Left colon (tissue), 2 donors: ENCODE measurements around the gene TEX2. TPM values are rescaled to one million over a fixed set of nuclear protein-coding genes. Genes with fewer than 3 reads are reported as not detected.
A peak's percentile ranks its signal among the peaks of the same experiment; 100 is the strongest.

ENCODE experiments used
- ATAC-seq: fragments of 200-7000 bp; cut with Tn5 transposase; one replicate; pipeline ENCODE4 v1.9.1; 2020; ENCODE audit warnings: mild to moderate bottlenecking, moderate library complexity
- DNase-seq, 2 donors: peaks; one replicate each; pipeline ENCODE4 v3.0.0-alpha.2; 2020
- intact Hi-C, 2 donors: fragments of 100-400 bp; cut with DNase I in 1 of 2; cut with micrococcal nuclease in 1 of 2; formaldehyde crosslinking; loops; one replicate each; pipeline versions ENCODE4 v1.11.2 to v1.14.0; 2022; cut with DNase I, micrococcal nuclease
- total RNA-seq, 2 donors: library from RNA; stranded (reverse); fragmentation: NEBNext Ultra II Directional; extraction: Animal tissue kit (Norgen Biotek cat#: 25700); gene quantifications; one replicate each; pipeline ENCODE4 v1.2.1, GENCODE V29; 2021
- donor health status: DM: no; HTN: no; CAD: no.
- donor health status: DM: yes; HTN: yes; CAD: no.

TEX2 gene
- total RNA-seq, 2 donors from 2014 or later, result 32.9 to 36.4 TPM

DNA sequence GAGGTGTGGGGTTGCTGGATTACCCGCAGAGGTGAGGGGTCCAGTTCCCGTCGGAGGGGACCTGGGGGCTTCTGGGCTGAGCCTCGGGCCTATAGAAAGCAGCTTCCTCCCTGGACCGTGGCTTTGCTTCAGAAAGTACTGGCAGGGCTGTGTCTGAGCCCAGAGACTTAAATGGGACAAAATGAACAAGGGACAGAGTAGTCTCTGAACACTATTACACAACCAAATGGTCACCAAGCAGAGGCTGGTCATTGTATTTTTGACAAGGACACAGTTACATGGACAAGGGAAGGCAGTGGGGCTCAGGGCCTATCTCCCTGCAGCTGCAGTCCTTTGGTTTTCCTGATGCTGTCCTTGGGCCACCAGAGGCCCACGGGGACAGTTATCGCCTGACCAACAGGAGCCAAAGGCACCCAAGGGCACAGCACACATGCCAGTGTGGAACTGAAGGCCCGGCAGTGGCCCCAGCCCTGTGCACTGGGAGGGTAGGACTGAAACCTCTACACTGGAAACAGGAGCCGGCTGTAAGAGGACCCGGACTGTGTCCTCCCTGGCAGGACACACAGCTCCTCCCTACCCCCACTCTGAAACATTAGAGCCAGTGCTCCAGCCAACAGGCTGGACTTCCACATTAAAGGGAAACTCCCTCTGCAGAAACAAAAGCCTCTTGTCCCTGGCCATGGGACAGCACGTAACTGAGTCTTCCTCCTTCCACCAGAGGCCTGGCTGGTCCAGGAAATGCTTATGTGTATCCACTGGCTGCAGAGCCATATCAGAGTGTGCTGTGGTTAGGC, 107.1 kb downstream of the TEX2 start:
- intact Hi-C loops, result loop anchor here in 1 of 2 donors (10.0 kb wide), 1 partner anchor 109 kb away; the partner anchor contains the start of gene TEX2
- ATAC-seq (peak; percentile 87), DNase-seq (peak in 1 of 2 donors; percentile 55)

DNA sequence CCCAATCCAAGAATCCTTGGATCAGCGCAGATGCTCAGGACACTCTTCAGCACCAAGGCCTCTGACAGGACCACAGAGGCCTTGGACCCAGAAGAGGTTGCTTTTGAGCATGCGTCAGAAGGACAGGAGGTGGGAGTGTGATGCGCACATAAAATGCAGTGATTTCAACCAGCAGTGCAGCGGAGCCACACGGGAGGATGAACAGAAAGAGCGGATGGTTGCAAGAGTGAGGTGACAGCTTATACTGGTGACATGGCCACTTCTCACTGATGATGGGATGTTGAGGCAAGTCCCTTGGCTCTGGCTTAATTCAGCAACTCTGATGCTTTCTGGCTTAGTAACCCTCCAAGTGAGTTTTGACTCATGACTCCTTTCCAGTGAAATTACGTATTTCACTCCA, 107.9 kb downstream of the TEX2 start:
- DNase-seq, result no peak
- ATAC-seq, result no peak
- intact Hi-C loops, result loop anchor here in 1 of 2 donors (10.0 kb wide), 1 partner anchor 110 kb away; the partner anchor contains the start of gene TEX2

DNA sequence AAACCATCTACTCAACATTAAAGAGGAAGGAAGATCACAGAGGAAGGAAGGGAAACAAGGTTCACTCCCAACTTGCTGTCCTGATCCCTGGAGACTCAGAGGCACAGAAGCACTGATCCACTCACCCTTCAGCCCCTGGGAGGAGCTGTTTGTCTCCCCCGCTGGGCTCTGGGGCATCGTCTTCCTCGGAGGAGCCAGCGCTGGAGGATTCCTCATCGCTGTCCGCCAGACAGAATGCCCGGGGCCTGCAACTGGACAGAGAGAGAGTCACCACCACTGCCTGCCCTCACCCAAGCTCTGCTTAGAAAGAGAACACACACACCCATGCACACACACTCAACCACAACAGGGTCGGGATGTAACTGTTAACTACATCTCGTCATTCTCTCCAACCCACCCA, 108.3 kb downstream of the TEX2 start:
- DNase-seq (no peak), ATAC-seq (no peak)
- intact Hi-C loops, result loop anchor here in 1 of 2 donors (10.0 kb wide), 1 partner anchor 110 kb away; the partner anchor contains the start of gene TEX2

DNA sequence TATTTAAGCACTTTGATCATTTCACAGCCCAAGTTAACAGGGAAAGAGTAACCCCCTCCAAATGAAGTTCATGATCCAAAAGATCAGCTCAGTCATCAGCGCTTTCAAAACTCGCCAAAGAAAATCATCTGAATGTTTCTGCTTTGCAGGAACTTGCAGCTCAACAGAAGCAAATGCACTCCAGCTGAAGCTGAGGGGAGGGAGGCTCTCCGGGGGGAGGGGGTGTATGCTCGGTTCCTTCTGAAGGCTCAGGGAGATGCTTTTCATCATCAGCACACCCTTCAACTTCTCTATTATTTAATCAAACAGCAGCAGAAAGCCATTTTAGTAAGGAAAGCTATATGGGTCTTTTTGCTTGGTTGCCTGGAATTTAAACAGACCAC, 108.8 kb downstream of the TEX2 start:
- ATAC-seq, result no peak
- no peak for DNase-seq
- intact Hi-C loops, result loop anchor here in 1 of 2 donors (10.0 kb wide), 1 partner anchor 110 kb away; the partner anchor contains the start of gene TEX2

DNA sequence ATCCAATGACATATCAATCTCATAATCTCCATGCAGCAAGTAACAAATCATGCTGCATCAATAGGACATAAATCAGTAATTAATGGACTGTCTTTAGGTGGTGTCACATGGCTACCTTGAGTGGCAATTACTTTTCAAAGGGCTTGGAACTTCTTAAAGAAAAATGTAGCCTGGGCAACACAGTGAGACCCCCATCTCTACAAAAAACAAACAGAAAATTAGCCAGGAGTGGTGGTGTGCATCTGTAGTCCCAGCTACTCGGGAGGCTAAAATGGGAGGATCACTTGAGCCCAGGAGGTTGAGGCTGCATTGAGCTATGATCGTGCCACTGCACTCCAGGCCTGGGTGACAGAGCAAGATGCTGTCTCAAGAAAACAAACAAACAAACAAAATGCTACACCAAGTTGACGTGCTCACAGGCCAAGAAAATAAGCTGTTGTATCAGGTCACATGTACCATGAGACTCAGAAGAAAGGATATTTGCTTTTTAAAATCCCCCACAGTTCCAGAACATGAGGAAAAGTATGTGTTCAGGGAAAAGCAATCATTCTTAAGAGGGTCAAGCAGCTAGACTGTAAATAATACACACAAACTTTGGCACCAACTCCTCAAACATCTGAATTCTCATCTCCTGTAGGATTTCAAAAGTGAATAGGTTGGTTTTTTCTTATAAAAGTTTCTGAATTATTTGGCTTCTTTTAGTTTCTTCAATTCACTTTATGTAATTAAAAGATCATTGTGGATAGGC, 109.3 kb downstream of the TEX2 start:
- intact Hi-C loops, result loop anchor here in 1 of 2 donors (10.0 kb wide), 1 partner anchor 111 kb away; the partner anchor contains the start of gene TEX2
- no peak for DNase-seq
- ATAC-seq, result no peak

DNA sequence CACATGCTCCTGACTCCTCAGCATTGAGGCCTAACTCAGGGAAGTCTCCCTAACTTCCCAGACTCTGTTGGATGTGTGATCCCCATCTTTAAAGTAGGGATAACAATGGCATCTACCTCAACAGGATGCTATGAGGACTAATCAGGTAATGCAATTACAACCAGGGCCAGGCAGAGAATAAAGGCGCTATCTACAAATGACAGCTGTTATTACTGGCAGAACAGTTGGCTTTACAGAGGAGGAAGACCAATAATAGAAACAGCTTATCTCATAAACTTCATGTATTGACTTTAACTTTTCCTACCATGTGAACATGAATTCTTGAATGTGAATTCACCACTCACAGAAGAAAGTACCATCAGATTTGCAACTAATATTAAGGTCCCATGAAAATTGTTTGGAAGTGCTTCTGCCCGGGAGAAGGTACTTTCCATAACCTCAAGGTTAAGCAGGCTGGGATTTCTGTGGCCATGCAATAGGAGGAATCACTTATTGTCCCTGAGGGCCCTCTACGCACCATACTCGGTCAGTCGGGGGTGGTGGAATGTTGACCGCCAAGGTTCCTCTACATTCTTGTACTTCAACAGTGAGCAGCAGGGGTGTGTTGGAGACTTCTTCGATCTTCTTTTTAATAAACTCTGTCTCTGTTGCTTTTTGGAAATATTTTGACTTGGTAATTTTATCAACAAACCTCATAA, 110.5 kb downstream of the TEX2 start:
- ATAC-seq, result peak; percentile 18
- intact Hi-C loops, result loop anchor here in 1 of 2 donors (10.0 kb wide), 1 partner anchor 112 kb away; the partner anchor contains the start of gene TEX2

DNA sequence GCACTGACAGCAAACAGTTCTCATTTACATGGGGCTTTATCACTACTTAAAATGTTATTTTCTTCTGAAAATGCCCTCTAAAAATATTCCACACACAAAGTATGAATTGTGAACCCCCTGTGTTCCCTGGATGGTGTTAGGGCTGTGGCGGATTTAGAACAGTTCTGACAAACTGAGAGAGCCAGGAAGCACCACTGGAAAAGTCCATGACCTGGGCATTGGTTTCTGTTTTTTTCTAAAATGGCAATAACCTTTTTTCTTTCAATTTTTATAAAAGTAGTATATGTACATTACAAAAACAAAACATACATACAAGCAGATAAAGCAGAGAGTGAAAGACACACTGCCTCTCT, 112.1 kb downstream of the TEX2 start:
- intact Hi-C loops, result loop anchor here in 1 of 2 donors (10.0 kb wide), 1 partner anchor 114 kb away; the partner anchor contains the start of gene TEX2
- no peak for ATAC-seq
- DNase-seq, result no peak

More for the DNA sequence above, 110.5 kb downstream of the TEX2 start:
- no peak for DNase-seq

DNA sequence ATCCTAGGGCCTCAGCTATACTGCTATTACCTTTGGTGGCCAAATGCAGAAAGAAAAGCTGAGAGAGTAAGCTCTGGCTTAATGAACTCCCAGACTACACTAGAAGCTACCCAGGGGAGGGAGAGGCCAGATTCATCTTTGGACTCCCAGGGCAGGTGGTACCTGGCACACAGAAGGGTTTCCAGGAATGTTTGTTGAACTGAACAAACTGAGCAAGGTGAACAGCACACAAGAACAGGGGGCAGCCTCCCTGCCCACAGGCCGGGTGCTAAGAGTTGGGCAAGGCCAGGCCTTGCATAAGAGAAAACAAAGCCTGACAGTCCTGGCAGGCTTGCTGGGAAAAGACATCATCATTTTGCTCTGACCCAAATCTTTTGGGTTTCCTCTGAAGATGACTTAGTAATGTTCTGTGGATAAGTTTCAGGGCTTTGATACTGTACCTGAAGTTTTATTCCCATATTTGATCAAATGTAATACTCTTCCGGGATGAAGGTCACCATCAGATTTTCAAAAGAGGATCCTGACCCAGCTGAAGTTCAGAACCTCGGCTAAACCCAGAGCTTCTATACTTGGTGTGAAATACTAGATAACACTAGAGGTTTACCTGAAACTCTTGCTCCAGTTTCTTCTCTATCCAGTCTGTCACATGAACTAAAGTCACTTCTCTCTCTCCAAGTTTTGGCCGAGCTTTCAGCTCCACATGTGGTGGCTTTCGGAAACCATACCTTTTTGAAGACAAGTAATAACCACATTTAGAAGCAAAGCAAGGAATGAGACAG, 112.6 kb downstream of the TEX2 start:
- intact Hi-C loops, result loop anchor here in 1 of 2 donors (10.0 kb wide), 1 partner anchor 114 kb away; the partner anchor contains the start of gene TEX2
- peak; percentile 28 to 31 for DNase-seq

DNA sequence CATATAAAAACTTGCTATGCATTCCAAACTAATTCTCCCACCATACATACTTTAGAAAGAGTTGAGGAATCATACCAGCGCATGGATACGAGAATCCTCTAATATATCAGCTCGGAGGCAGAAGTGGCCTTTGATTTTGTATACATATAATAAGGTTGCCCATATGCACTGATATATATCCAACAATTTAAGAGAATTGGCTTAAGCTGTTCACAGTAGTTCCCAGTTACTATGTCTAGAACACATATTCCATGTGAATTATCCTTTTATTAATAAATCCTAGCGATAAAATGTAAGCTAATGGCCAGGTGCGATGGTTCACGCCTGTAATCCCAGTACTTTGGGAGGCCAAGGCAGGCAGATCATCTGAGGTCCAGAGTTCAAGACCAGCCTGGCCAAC, 113.9 kb downstream of the TEX2 start:
- DNase-seq (no peak), ATAC-seq (no peak)
- intact Hi-C loops, result no loop called here

More for the DNA sequence above, 112.6 kb downstream of the TEX2 start:
- ATAC-seq, result peak; percentile 19

DNA sequence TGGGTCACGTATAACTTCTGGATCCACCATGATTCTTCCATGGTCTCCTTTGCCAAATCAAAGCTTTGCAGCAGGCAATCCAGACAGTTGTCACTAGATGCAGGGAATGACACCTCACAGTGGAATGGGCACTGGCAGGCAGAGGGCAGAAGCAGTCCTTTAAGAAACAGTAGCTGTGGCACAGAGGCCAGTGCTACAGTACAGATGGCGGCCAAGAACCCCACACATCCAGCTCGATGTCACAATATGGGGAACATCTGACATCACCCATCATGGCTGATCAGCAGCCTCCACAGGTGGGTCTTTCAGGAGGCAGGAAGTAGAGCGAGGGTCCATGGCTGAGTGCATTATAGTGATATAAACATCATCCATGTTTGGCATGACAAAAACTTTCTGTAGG, 114.4 kb downstream of the TEX2 start:
- DNase-seq (no peak), ATAC-seq (no peak)
- intact Hi-C loops, result no loop called here

DNA sequence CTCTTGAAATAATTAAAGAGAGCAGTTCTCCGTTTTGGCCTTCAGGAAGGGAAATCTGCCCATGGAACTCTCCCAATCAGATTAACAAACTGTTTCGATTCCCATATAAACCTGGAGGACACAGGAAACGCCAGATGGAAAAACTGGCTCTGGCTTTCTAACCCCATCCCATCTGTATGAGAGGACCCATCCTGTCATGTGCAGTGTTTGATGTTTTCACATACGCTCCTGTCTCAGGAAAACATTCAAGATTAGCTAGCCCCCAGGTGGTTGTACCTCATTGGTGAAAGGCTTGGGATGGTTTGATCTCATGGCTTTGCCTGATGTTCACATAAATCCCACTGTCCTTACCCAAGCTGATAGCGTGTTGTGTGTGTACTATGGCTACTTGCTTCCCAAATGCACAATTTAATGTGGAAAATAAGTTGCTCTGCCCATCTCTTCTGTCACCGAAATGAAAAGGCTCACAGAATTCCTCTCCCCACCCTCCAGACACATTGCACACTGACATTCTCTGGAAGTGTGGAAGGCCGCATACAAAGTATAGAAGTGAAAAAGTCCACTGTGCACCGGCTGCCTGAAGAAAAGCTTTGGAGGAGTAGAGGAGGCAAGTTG, 114.9 kb downstream of the TEX2 start:
- intact Hi-C loops, result no loop called here
- DNase-seq (no peak), ATAC-seq (no peak)

DNA sequence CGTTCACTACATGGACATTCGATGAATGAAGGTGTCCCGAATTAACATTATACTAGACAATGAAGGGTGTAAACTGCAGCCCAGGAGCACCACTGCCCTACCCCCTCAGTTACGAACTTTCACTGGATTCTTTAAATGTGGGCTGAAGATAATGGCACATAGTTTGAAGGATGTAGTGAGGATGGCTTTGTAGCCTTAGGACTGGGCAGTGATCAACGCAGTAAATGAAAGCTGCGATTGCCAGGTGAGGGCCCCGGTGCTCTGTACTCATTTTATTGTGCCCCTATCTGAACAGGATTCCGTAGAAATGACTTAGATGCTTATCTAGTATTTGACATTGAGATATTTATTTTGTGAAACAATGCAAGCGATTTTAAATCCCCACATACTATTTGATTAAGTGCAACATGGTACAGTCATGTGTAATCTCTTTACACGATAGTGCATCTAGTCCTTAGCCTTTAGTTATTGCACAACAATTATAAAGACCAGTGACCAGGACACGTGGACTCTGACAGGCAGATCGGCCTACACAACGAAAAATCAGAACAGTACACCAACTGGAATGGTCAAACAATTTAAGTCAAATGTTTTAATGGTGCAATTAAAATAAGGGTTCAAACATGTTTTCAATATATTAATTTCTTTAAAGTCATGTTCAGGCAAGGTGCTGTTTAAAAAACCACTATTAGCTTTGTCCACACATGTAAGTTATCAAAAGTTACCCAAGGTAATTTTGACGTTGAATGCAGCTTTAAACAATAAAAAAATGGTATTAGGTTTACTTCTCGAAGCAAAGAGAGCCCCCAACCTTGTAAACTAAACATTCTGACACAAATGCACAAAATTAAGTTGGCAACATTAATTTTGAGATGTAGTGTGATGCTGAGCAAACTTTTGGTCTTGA, 115.7 kb downstream of the TEX2 start:
- no peak for DNase-seq

DNA sequence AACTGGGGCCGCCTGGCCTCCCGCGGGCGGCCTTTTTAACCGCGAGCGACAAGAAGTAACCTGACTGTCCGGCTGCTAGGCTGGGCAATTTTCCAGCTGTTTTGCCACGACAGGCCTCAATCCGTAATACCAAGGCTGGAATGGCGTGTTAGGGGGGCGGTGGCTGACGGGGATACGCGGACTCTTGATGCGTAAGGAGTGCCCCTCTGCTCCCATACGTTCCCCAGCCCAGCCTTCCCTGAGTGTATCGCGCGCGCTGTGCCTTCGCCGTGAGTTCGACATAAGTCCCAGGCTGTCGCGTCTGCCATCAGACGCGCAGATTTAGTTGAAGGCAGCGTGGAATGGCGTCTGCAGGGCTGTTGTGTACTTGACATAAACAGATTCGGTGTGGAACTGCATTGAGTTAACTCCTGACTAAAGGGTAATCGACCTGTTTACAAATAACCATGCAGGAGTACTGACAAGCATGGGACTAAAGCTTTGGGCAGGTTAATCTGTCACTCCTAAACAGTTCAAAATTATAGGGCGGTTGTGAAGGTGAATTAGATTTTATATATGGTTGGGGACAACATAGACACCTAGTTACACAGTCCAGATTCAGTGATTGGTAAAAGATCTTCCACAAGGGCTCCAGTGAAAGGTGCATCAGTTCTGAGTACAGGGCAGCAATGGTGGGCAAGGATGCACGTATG, 116.5 kb downstream of the TEX2 start:
- peak; percentile 64 to 73 for DNase-seq
- intact Hi-C loops, result no loop called here
- peak; percentile 51 for ATAC-seq

More for the DNA sequence above, 115.7 kb downstream of the TEX2 start:
- intact Hi-C loops, result no loop called here
- ATAC-seq, result no peak

DNA sequence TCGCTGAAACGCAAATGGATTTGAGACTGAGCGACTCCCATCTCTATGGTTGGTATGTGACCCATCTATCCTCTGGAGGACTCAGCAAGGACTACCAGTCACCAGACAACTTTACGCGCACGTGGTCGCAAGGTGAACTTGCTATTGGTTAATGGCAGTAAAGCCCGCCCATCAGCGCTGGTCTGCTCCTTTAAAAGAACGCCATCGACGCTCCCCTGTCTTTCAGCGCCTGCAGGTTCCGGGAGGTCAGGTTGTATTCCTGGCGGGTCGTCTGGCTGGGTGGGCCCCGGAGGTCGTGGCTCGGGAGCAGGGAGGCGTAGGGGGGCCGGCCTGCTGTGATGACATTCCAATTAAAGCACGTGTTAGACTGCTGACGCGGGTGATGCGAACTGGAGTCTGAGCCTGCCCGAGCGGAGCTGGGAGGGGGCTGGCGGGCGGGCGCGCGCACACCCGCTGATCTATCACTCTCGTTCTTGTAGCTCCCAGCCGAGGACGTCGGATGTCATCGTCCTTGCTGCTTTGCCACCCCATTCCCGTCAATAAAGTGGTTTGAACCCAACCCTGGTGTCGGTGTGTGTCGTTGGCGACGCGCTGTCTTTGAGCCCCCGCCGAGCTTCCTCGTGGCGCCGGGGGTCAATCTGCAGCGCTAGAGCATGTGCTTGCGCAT, 117.2 kb downstream of the TEX2 start:
- peak; percentile 96 to 99 for DNase-seq
- intact Hi-C loops, result no loop called here
- peak; percentile 91 for ATAC-seq

DNA sequence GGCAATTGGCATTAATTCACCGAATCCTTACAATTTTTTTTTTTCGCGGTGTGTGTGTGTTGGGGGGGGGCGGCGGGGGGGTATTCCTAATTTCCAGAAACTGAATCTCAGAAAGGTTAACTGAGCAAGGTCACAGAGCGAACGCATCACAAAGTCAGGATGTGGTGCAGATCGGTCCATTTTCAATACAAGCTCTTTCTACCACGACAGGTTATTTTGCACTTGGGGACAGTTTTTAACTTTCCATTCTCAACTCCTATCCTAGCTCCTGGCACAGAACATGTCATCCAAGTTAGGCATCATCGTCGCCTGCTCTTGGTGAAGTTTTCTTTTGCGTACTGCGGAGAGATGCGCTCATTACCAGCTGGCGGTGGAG, 117.7 kb downstream of the TEX2 start:
- DNase-seq (no peak), ATAC-seq (peak; percentile 4)
- intact Hi-C loops, result no loop called here

DNA sequence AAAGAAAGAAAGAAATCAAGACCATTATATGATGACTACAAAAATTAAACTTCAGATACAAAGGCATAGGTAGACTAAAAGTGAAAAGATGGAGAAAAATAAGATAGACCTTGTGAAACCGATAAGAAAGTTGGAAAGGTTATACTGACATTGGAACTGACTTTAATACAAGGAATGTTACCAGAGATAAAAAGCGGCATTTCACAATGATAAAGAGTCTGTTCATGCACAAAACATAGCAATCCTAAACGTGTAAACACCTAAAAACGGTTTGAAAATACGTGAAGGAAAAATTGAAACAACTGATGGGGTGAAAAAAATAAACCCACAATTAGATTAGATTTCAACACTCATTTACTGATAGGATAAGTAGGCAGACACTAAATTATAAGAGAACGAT, 123.5 kb downstream of the TEX2 start:
- intact Hi-C loops, result loop anchor here (10.0 kb wide), 3 partner anchors 75 to 225 kb away; partner anchors contain the start of genes CSHL1 (in 2 of the 2) and GH1 (in 2 of the 2)
- DNase-seq, result no peak
- ATAC-seq, result no peak
